ENCODE data around the gene DPAGT1.

DNA sequence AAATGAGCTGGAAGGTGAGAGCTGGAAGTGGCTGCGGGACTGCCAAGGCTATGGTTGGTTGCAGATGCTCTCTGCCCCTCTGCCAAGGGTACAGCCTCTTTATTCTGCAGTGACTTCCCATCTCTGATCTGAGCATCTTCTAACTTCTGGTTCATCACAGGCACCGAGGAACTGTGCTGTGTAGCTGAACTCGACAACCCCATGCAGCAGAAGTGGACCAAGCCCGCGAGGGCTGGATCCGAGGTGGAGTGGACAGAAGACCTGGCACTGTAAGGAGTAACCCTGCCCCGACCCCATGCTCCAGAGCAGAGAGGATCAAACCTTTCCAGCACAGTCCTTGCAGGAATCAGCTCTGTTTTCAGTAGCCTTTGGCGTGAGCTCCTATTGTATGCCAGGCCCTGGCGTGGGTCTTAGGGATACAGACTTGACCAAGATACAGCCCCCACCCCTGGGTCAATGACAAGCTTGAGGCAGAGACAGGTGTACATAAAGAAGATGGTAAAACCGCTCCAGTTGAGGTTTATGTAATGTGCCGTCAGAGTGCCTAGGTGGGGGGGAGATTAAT is 9.8 kb upstream of the DPAGT1 start:
- TF ChIP-seq SIN3A (conservative IDR thresholded peaks at IDR 0.05 in 1 of 2, IDR thresholded peaks at IDR 0.05 in 1 of 2; ENCODE audit: low read depth in 1 of 2, low read length in 2 of 2) (no peak), POLR2AphosphoS5 (IDR thresholded peaks at IDR 0.05; ENCODE audit: low read depth, low read length) (no peak), POLR2A (IDR thresholded peaks at IDR 0.05; ENCODE audit: control extremely low read depth in 1 of 2, low read depth in 2 of 2, low read length in 2 of 2) (no peak), TAF1 (IDR thresholded peaks at IDR 0.05; ENCODE audit: low read depth, low read length) (no peak), SIRT6 (IDR thresholded peaks at IDR 0.05; ENCODE audit: low read length) (no peak), RNF2 (IDR thresholded peaks at IDR 0.05; ENCODE audit: borderline replicate concordance, low read depth, low read length, missing control alignments, poor library complexity, severe bottlenecking) (no peak)
- TF ChIP-seq, protein P1, sequence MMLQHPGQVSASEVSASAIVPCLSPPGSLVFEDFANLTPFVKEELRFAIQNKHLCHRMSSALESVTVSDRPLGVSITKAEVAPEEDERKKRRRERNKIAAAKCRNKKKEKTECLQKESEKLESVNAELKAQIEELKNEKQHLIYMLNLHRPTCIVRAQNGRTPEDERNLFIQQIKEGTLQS (IDR thresholded peaks at IDR 0.05; ENCODE audit: insufficient read depth, low read depth, low read length), result no peak
- TF ChIP-seq, protein P2, sequence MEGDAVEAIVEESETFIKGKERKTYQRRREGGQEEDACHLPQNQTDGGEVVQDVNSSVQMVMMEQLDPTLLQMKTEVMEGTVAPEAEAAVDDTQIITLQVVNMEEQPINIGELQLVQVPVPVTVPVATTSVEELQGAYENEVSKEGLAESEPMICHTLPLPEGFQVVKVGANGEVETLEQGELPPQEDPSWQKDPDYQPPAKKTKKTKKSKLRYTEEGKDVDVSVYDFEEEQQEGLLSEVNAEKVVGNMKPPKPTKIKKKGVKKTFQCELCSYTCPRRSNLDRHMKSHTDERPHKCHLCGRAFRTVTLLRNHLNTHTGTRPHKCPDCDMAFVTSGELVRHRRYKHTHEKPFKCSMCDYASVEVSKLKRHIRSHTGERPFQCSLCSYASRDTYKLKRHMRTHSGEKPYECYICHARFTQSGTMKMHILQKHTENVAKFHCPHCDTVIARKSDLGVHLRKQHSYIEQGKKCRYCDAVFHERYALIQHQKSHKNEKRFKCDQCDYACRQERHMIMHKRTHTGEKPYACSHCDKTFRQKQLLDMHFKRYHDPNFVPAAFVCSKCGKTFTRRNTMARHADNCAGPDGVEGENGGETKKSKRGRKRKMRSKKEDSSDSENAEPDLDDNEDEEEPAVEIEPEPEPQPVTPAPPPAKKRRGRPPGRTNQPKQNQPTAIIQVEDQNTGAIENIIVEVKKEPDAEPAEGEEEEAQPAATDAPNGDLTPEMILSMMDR (IDR thresholded peaks at IDR 0.05; ENCODE audit: control extremely low read depth in 1 of 3, insufficient read depth in 1 of 3, low read depth in 1 of 3, low read length in 3 of 3), result no peak
- TF ChIP-seq, protein P3, sequence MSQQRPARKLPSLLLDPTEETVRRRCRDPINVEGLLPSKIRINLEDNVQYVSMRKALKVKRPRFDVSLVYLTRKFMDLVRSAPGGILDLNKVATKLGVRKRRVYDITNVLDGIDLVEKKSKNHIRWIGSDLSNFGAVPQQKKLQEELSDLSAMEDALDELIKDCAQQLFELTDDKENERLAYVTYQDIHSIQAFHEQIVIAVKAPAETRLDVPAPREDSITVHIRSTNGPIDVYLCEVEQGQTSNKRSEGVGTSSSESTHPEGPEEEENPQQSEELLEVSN (IDR thresholded peaks at IDR 0.05), result no peak
